Spleen (tissue), 7 donors: Measurements from ENCODE around the gene NAE1.

Experiments
- CTCF ChIP-seq, 11 experiments: fragments of 200-600 bp in 7 of 11; fragments of 450-650 bp in 4 of 11; sonication (generic) in 4 of 11; IDR thresholded peaks in 8 of 11; conservative IDR thresholded peaks in 3 of 11; 1 replicate in 7 of 11; 2 replicates in 4 of 11; pipeline versions ENCODE4 v1.4.0 to v1.8.0; 2016 to 2021; ENCODE audit warnings: antibody characterized with exemption in 11 of 11, inconsistent platforms in 4 of 11, mild to moderate bottlenecking in 1 of 11
- POLR2A ChIP-seq, 3 donors: fragments of 450-650 bp; IDR thresholded peaks; one replicate each; pipeline ENCODE4 v1.5.1; 2017; ENCODE audit warnings: antibody characterized with exemption in 3 of 3, mild to moderate bottlenecking in 1 of 3
- POLR2AphosphoS5 ChIP-seq, 3 donors: sonication (generic); formaldehyde crosslinking; IDR thresholded peaks; one replicate each; pipeline ENCODE4 v1.5.1; 2017; ENCODE audit warnings: antibody characterized with exemption in 3 of 3
- donor health status: DM: no; HTN: no; CAD: no; lungs with moderate emphysema.
- donor health status: DM: no; HTN: no; CAD: no.
- donor health status: DM: no; HTN: no; CAD: no.

GRCh38 chr16:66845080-66845410, 14.3 kb upstream of the NAE1 start:
- TF ChIP-seq CTCF (IDR thresholded peaks at IDR 0.05 in 8 of 11, conservative IDR thresholded peaks at IDR 0.05 in 3 of 11) = no peak
- no peak for TF ChIP-seq POLR2A (IDR thresholded peaks at IDR 0.05)
- no peak for TF ChIP-seq POLR2AphosphoS5 (IDR thresholded peaks at IDR 0.05)
